LNCaP clone FGC (cell line): ENCODE results near the gene VPS36.

Experiments
- DNase-seq: peaks from one replicate; pipeline ENCODE4 v3.0.0-alpha.2; 2011; ENCODE audit warnings: low read depth
- H3K4me3 ChIP-seq: 2 replicates; pipeline ENCODE4 v1.5.1; 2011; ENCODE audit warnings: mild to moderate bottlenecking, low read depth, low read length, control low read depth
- TF ChIP-seq, protein P1 (sequence below): IDR thresholded peaks from 2 replicates; pipeline ENCODE4 v1.5.1; 2012; ENCODE audit warnings: mild to moderate bottlenecking; ENCODE audit not compliant: control insufficient read depth, insufficient read depth; ENCODE audit errors: extremely low read depth

The VPS36 gene

DNA sequence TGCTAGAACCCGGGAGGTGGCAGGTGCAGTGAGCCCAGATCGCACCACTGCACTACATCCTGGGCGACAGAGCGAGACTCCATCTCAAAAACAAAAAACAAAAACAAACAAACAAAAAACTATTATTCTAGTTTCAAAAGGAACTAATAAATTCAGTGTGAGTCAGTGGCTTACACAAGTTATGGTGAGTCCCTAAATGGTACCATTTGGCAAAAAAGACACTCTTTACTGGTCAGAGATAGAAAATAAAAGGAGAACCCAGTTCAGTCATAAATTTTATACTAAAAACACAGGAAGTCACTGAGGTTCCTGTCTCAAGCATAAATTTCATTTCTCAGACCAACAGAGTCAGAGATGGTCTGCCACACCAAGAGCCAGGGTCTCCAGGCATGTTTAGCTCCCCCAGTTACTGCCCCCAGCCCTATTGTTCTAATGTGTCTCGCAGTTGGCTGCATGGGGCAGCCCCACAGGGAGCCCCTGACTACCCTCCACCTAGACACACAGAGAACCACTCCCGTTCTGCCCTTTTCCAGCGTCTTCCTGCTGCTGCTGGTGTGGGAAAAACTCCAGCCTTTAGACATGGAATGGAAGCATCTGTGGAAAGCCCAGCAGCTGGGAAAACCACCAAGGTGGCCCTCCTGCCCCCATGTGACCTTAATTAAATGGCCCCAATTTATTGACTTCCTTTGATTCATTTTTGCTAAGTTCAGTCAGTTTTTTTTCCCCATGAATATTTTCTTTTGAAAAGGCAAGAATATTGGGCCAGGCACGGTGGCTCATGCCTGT lies 56.7 kb downstream of the VPS36 start:
- no peak for DNase-seq
- no peak overlapping the region for H3K4me3 ChIP-seq
- TF ChIP-seq, protein P1, sequence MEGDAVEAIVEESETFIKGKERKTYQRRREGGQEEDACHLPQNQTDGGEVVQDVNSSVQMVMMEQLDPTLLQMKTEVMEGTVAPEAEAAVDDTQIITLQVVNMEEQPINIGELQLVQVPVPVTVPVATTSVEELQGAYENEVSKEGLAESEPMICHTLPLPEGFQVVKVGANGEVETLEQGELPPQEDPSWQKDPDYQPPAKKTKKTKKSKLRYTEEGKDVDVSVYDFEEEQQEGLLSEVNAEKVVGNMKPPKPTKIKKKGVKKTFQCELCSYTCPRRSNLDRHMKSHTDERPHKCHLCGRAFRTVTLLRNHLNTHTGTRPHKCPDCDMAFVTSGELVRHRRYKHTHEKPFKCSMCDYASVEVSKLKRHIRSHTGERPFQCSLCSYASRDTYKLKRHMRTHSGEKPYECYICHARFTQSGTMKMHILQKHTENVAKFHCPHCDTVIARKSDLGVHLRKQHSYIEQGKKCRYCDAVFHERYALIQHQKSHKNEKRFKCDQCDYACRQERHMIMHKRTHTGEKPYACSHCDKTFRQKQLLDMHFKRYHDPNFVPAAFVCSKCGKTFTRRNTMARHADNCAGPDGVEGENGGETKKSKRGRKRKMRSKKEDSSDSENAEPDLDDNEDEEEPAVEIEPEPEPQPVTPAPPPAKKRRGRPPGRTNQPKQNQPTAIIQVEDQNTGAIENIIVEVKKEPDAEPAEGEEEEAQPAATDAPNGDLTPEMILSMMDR = no peak

DNA sequence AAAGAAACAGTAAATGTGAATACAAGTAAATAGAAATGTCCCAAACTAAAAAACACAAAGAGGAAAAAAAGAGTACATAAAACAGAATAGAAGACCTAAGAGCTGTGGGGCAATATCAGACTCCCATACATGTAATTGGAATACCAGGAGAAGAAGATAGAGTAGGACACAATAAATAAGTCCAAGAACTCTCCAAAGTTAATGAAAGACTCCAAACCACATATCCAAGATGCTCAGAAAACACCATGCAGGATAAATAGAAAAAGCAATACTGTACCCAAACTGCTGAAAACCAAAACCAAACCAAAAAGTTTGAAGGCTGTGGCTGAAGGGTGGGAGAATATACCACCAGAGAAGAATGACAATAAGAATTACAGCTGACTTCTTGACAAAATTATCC lies 62.7 kb downstream of the VPS36 start:
- no peak overlapping the region for H3K4me3 ChIP-seq
- DNase-seq = no peak

DNA sequence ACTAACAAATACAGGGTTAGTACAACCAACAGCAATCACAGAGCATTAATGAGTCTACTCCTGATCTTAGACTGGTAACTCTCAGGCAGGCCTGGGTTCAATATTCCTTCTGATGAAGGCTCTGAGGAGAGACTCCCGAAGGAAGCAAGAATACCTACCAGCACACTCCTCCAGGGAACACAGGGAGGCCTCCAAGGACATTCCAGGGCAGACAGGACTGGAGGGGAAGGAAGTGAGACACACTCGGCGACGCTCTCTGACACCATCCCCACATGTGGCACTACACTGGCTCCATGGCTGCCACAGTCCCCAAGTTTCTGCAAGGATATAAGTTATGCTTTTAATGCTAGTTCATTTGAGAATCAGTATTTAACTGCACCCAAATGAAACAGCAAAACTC lies 64.6 kb downstream of the VPS36 start:
- DNase-seq = no peak
- TF ChIP-seq, protein P1 = no peak
- no peak overlapping the region for H3K4me3 ChIP-seq

More for the DNA sequence above, 62.7 kb downstream of the VPS36 start:
- TF ChIP-seq, protein P1 = no peak

DNA sequence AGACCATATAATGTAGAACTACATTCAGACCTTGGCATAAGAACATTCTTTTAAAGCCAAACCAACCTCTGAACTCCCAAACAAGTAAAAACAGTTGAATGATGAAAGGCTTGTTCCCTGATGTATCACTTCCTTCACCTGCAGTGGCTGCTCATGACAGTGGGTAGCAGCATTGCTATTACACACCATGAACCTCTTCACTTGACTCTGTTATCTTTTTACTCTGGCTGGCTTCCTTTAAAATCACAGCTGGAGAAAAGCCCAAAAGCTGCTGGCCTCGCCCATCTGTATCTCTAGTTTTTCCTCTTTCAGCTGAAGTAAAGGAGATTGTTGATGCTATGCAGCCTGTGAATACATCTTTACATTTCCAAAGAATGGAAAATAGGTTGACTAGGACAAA lies 67.1 kb downstream of the VPS36 start:
- no peak overlapping the region for H3K4me3 ChIP-seq
- TF ChIP-seq, protein P1 = no peak
- no peak for DNase-seq

DNA sequence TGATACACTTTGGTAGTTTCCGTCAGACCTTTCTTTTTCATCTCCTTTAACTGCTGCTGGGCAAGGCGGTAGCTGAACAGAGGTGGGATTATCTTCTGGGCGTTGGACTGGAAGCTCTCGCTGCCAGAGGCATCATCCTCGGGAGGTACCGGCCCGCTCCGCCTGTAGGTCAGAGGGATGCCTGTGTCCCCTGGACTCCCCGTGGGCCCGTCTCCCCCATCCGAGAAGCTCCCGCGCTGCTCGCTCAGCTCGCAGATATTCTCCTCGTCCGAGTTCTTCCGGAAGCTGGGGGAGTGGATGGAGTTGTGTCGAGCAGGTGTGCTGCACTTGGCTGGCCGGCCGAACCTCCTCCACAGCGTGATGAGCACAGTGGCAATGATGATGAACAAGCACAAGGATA lies 72.1 kb downstream of the VPS36 start:
- no peak overlapping the region for H3K4me3 ChIP-seq

DNA sequence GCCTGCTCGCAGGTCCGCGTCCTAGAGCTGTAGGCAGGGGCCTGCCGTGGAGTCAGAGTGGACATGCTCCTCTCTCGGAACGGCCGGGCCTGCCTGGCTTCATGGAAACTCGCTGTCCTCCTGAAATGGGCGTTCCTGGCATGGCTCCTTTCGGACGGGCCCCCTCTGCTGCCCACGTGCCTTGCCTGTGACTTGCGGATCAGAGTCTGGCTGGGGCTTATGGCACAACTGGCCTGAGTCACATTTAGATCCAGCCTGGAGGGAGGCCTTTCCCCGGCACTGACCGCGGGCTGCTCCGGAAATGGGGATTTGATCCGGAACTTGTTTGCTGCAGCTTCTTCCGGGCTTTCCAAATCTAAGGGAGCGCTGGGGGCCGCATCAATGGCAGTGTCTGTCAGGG lies 72.5 kb downstream of the VPS36 start:
- no peak for DNase-seq
- no peak overlapping the region for H3K4me3 ChIP-seq
- TF ChIP-seq, protein P1 = no peak

More for the DNA sequence above, 72.1 kb downstream of the VPS36 start:
- TF ChIP-seq, protein P1 = no peak
- no peak for DNase-seq
